Heart right ventricle (tissue), 16 donors: Measurements from ENCODE around the gene C2orf49. TPM values are rescaled to one million over a fixed set of nuclear protein-coding genes. Genes with fewer than 3 reads are reported as not detected.

ENCODE experiments used
- ATAC-seq, 8 donors: fragments of 200-7000 bp; cut with Tn5 transposase; one replicate each; pipeline ENCODE4 v1.9.1; 2020; ENCODE audit warnings: mild to moderate bottlenecking in 8 of 8, moderate library complexity in 8 of 8, moderate number of reproducible peaks in 1 of 8
- DNase-seq, 2 donors: peaks; one replicate each; pipeline ENCODE4 v3.0.0-alpha.2; 2020
- H3K27ac ChIP-seq, 10 donors: fragments of 200-600 bp; sonication (generic) in 2 of 10; one replicate each; pipeline versions ENCODE4 v1.5.0 to v1.8.0; 2020 to 2022; ENCODE audit warnings: mild to moderate bottlenecking in 3 of 10
- H3K27me3 ChIP-seq, 7 donors: fragments of 200-600 bp; one replicate each; pipeline ENCODE4 v1.8.0; 2021 to 2022; ENCODE audit warnings: mild to moderate bottlenecking in 2 of 7
- H3K36me3 ChIP-seq, 9 donors: fragments of 200-600 bp; sonication (generic) in 1 of 9; one replicate each; pipeline versions ENCODE4 v1.5.0 to v1.8.0; 2020 to 2022; ENCODE audit warnings: mild to moderate bottlenecking in 2 of 9
- H3K4me1 ChIP-seq, 9 donors: fragments of 200-600 bp; sonication (generic) in 1 of 9; one replicate each; pipeline versions ENCODE4 v1.5.0 to v1.8.0; 2020 to 2022; ENCODE audit warnings: mild to moderate bottlenecking in 4 of 9
- H3K4me3 ChIP-seq, 10 donors: fragments of 200-600 bp; sonication (generic) in 2 of 10; one replicate each; pipeline versions ENCODE4 v1.5.0 to v1.8.0; 2020 to 2022; ENCODE audit warnings: mild to moderate bottlenecking in 7 of 10, moderate library complexity in 2 of 10
- H3K9me3 ChIP-seq, 11 donors: fragments of 200-600 bp in 10 of 11; sonication (generic) in 2 of 11; one replicate each; pipeline versions ENCODE4 v1.5.0 to v1.8.0; 2013 to 2022; ENCODE audit warnings: mild to moderate bottlenecking in 2 of 11, control low read depth in 1 of 11, moderate library complexity in 1 of 11
- WGBS, 2 donors: extraction: QIAGEN DNeasy Blood & Tissue Kit; methylation state at CpG; one replicate each; pipeline ENCODE4 v1.1.7; 2013; ENCODE audit warnings: inconsistent platforms in 1 of 2; 5-methylcytosine and 5-hydroxymethylcytosine counted together
- intact Hi-C, 10 donors: fragments of 100-400 bp; cut with DNase I; formaldehyde crosslinking; loops; one replicate each; pipeline versions ENCODE4 v1.11.1 to v1.14.2; 2022
- polyA plus RNA-seq, 2 donors: library from polyadenylated mRNA; stranded (reverse); fragments of 200-250 nt; gene quantifications; one replicate each; pipeline ENCODE4 v1.2.3, GENCODE V29; 2013
- total RNA-seq, 10 donors: library from RNA; stranded (reverse); fragmentation: NEBNext Ultra II Directional in 3 of 10; extraction: Animal tissue kit (Norgen Biotek cat#: 25700) in 3 of 10; gene quantifications; one replicate each; pipeline versions ENCODE4 v1.2.1 to v1.2.4, GENCODE V29; 2021 to 2023
- TF ChIP-seq, protein P1 (sequence below), 9 donors: fragments of 200-600 bp; sonication (generic) in 2 of 9; IDR thresholded peaks; one replicate each; pipeline versions ENCODE4 v1.5.0 to v1.8.0; 2021 to 2022; ENCODE audit warnings: antibody characterized with exemption in 9 of 9, mild to moderate bottlenecking in 5 of 9, moderate library complexity in 1 of 9
- donor health status: Arrhythmogenic right ventricular cardiomyopathy.
- donor health status: ischemic (EF 13 %, LVEDD 7.1; RV severe dilation, severe dysfunction).
- donor health status: healthy with polysubstance abuse.
- donor health status: DM: no; HTN: yes; CAD: no.
- donor health status: DM: no; HTN: no; CAD: no.
- donor health status: ischemic (EF 25% LVEDD 6.9; RV normal size, moderate dysfunction).
- donor health status: ischemic (EF 25% LVEDD 5.7; RV mildly dilated, moderate dysfunction).
- donor health status: healthy.
- donor health status: DM: yes; HTN: yes; CAD: no.
- donor health status: Ischemic cardiomyopathy.
- donor health status: ischemic (EF 35%, LVEDD 5.7; RV mildly dilated, moderate dysfunction).
- donor health status: nonischemic (EF 11% LVEDD 7.7; RV severe dilation, severe dysfunction).
- donor health status: DM: yes; HTN: yes; CAD: no.
- donor health status: PGD.
- donor health status: ischemic (EF 29% LVEDD 5.4; RV normal size, mild dysfunction).
- donor health status: nonischemic (EF 23%, LVEDD 6.1; RV moderate dilation, normal function).

C2orf49 gene
- total and polyA plus RNA-seq, 12 donors = 9.0 to 22.9 (median 16.2) TPM

DNA sequence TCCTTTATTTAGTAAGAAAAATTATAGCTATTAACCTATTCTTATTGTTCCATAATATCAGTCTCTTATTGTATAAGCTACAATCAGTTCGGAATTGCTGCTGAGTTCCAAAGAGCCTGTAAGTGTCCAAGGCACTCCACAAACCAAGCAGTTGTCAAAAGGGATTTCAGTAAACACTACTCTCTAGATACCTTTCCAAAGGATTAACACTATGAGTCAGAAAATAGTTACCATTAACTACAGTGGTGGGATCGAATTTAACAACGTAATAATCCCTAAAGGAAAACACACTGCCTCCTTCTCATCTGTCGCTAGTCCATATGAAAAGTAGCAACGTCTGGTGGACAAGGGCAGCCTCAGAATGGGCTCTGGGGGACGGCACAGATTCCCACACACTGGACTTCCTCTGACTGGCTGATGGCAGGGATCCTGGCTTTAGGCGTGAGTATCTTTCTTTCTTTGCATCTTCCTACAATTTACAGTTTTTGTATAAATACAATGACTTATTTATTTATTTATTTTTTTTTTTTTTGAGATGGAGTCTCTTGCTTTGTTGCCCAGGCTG lies 16.6 kb upstream of the C2orf49 start:
- Histone ChIP-seq H3K27ac (no peak overlapping the region), H3K27me3 (no peaks in the 10 kb centered on the region), H3K36me3 (no peaks in the 10 kb centered on the region), H3K4me1 (peaks cover 0 to 25% (median 13%) of the 10 kb centered on the region in 9 donors), H3K4me3 (no peak overlapping the region), H3K9me3 (no peaks in the 10 kb centered on the region)
- DNase-seq (no peak), ATAC-seq (no peak)
- TF ChIP-seq, protein P1, sequence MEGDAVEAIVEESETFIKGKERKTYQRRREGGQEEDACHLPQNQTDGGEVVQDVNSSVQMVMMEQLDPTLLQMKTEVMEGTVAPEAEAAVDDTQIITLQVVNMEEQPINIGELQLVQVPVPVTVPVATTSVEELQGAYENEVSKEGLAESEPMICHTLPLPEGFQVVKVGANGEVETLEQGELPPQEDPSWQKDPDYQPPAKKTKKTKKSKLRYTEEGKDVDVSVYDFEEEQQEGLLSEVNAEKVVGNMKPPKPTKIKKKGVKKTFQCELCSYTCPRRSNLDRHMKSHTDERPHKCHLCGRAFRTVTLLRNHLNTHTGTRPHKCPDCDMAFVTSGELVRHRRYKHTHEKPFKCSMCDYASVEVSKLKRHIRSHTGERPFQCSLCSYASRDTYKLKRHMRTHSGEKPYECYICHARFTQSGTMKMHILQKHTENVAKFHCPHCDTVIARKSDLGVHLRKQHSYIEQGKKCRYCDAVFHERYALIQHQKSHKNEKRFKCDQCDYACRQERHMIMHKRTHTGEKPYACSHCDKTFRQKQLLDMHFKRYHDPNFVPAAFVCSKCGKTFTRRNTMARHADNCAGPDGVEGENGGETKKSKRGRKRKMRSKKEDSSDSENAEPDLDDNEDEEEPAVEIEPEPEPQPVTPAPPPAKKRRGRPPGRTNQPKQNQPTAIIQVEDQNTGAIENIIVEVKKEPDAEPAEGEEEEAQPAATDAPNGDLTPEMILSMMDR (IDR thresholded peaks at IDR 0.05) = no peak
- intact Hi-C loops = no loop called here
- WGBS, 2 donors = 70 to 85% methylated on average over 7 of the region's 7 CpGs

DNA sequence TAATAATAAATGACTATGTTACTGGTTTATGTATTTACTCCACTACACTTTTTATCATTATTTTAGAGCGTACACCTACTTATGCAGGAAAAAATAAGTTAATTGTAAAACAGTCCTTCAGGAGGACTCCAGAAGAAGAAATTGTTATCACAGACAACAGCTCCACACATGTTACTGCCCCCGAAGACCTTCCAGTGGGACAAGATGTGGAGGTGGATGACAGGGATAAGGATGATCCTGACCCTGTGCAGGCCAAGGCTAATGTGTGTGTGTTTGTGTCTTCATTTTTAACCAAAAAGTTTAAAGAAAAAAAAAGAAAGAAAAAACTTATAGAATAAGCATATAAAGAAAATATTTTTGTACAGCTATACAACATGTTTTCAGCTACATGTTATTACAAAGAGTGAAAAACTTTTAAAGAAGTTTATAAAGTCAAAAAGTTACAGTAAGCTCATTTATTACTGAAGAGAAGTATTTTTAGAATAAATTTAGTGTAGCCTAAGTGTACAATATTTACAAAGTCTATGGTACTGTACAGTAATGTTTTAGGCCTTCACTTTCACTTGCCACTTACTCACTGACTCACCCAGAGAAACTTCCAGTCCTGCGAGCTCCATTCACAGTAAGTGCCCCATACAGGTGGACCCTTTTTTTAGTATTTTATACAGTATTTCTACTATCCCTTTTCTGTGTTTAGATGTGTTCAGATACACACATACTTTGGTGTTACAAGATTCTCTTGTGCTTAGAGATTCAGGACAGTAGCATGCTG lies 15.3 kb upstream of the C2orf49 start:
- Histone ChIP-seq H3K4me1 (peaks cover 0 to 25% (median 13%) of the 10 kb centered on the region in 9 donors), H3K9me3 (no peaks in the 10 kb centered on the region), H3K27me3 (no peaks in the 10 kb centered on the region), H3K4me3 (no peak overlapping the region), H3K36me3 (no peaks in the 10 kb centered on the region), H3K27ac (no peak overlapping the region)
- no peak for DNase-seq
- ATAC-seq = no peak
- intact Hi-C loops = no loop called here
- WGBS, 2 donors = 89 to 97% methylated on average over 3 of the region's 3 CpGs
- TF ChIP-seq, protein P1 (IDR thresholded peaks at IDR 0.05) = no peak

DNA sequence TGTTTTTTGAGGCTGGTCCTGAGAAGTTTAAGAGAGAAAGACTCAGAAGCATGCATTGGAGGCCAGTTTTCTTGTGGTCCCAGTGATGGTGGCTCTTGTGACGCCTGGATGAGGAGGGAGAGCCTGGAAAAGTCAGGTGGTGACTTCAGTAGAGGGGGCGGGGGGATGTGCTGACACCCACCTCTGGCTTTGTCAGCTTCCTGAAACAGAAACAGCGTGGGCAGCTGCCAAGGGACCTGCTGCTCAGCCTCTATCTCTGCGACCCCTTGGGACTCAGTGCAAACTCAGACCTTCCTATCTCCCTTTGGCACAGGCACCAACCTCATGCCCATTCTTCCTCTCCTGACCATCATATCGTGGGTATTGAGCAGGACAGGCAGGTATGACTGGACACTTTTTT lies 14.2 kb upstream of the C2orf49 start:
- TF ChIP-seq, protein P1 (IDR thresholded peaks at IDR 0.05) = no peak
- Histone ChIP-seq H3K4me1 (peaks cover 0 to 30% (median 14%) of the 10 kb centered on the region in 9 donors), H3K9me3 (no peaks in the 10 kb centered on the region), H3K27me3 (no peaks in the 10 kb centered on the region), H3K36me3 (no peaks in the 10 kb centered on the region), H3K27ac (no peak overlapping the region), H3K4me3 (no peak overlapping the region)
- DNase-seq (no peak), ATAC-seq (peak in 1 of 8 donors; percentile 13)
- WGBS, 2 donors = 62 to 64% methylated on average over 5 of the region's 5 CpGs
- intact Hi-C loops = no loop called here

DNA sequence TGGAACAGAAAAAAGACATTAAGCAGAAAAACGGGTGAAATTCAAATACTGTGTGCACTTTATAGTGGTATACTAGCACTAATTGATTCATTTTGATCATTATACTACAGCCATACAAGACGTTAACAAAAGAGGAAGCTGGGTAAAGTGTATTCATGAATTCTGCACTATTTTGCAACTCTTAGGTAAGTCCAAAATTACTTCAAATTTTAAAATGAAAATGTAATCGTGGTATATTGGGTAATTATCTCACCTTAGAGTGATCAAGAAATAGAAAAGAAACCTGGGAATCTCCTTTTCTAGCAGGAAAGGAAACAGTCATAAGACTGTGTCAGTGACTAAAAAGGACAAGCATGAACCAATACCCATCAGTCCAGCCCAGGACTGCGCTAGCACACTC lies 13.2 kb upstream of the C2orf49 start:
- H3K9me3 ChIP-seq = no peaks in the 10 kb centered on the region
- peaks cover 0 to 40% (median 20%) of the 10 kb centered on the region in 9 donors for H3K4me1 ChIP-seq
- H3K27ac ChIP-seq = no peak overlapping the region
- H3K36me3 ChIP-seq = no peaks in the 10 kb centered on the region
- WGBS, 2 donors = 74 to 87% methylated on average over 4 of the region's 4 CpGs
- no peak overlapping the region for H3K4me3 ChIP-seq
- no peak for ATAC-seq
- intact Hi-C loops = no loop called here
- DNase-seq = no peak
- TF ChIP-seq, protein P1 (IDR thresholded peaks at IDR 0.05) = no peak
- H3K27me3 ChIP-seq = no peaks in the 10 kb centered on the region
